AML-193 (cell line): Measurements from ENCODE around the gene ERRFI1.
"Not testable (repeated sequence)": the region's sequence is repeated elsewhere in the genome, so short reads cannot be mapped to it uniquely, and the experiment has no call there.

ENCODE experiments used
- DNase-seq, 2 experiments: peaks; one replicate each; lab custom pipeline; 2025; lab: John Stamatoyannopoulos, UW

The ERRFI1 gene, protein sequence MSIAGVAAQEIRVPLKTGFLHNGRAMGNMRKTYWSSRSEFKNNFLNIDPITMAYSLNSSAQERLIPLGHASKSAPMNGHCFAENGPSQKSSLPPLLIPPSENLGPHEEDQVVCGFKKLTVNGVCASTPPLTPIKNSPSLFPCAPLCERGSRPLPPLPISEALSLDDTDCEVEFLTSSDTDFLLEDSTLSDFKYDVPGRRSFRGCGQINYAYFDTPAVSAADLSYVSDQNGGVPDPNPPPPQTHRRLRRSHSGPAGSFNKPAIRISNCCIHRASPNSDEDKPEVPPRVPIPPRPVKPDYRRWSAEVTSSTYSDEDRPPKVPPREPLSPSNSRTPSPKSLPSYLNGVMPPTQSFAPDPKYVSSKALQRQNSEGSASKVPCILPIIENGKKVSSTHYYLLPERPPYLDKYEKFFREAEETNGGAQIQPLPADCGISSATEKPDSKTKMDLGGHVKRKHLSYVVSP

DNA sequence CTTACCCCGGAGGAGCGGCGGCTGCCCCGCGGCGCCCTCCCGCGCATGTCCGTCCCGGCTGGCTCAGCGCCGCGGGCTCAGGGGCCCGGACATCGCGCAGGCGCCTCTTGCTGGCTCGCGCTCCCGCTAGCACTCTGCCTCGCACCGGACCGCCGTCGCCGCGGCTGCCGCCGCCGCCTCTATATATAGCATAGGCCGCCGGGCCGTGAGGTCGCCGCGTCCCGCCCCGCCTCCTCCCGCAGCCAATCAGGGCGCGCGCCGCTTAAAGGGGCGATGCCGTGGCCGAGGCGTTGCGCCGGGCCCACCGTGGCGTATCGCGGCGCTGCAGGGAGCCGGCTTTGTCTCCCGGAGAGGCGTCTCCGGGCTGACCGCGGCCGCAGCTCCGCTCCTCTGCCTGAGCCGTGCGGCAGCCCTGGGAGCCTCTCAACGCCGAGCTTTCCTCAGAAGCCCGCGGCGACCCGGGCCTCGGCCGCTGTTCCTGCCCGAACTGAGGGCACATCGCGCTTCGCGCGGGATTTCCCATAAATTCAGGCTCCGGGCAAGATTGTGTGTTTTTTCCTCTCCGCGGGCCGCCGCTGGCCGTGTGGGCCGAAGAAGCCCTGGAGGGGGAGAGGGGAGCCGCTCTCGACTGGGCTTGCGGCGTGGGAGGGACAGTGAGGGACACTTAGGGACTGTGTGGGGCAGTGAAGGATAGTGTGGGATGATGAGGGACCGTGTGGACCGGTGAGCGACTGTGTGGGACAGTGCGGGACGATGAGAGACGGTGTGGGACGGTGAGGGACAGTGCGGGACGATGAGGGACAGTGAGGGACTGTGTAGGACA lies at the start of gene ERRFI1:
ERRFI1 (minus strand) TSS at position 157 of the 823 bp plus-strand sequence. CDS start 10,690 bp downstream, outside the sequence.
- no peak for DNase-seq

DNA sequence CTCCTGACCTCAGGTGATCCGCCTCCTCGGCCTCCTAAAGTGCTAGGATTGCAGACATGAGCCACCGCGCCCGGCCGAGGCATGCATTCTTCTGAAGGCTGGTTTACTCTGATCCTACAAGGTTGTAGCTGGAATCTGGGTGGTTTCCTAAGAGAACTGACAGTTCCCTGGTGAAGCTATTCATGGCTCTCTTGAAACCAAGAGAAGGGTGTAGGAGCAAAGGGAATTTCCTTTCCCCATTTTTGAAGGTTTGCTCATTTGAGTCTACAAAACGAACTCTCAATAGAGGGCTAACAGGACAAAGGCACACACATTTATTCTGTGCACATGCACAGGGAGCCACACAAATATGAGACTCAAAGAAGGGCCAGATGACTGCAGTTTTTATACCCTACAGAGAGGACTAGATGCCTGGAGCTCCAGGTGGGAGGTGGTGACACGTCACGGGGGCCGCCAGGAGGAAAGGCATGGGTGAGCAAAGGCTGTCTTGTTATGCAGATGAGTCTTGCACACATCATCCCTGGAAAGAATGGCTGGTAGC lies 49.5 kb upstream of the ERRFI1 start:
- DNase-seq: no peak

DNA sequence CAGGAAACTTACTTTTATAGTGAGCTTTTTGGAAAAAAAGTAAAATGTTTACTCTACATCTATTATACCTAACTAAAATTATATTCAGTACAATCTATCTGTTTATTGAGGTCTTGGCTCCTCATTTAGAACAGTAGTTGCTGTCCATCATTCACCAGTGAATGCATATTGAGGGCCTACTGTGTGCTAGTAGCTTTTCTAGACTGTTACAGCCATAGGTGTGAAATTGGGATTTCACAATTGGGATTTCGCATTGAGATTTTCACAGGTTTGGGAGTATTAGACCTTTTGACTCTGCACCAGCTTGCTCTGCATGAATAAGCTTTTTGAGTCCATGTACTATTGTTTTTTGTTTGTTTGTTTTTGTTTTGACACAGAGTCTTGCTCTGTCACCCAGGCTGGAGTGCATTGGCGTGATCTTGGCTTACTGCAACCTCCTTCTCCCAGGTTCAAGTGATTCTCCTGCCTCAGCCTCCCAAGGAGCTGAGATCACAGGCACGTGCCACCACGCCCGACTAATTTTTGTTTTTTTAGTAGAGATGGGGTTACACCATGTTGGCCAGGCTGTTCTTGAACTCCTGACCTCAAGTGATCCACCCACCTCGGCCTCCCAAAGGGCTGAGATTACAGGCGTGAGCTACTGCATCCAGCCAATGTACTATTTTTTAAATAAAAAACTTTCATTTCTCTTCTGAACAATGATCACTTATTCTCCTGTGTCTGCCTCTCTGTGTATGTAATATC lies 47.2 kb upstream of the ERRFI1 start:
- no peak for DNase-seq

DNA sequence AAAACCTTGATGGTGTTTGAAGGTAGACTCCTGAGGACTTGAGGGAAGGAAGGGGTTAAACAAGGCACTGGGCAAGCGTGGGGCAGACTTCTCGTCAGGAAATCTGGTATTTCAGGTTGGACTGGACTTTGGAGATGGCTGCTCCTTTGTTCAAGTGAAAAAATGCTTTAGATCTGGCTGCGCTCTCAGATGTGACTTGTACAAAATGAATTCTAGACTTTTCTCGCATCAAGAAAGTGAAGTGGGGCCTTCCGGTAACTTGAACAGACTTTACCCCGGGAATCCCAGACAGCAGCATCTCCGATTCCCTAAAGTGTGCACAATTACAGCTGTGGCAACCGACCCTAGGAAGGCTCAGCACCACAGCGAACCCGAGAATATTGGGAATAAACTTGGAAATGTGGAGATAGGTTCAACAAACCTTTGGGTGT lies 44.3 kb upstream of the ERRFI1 start:
- no peak for DNase-seq

DNA sequence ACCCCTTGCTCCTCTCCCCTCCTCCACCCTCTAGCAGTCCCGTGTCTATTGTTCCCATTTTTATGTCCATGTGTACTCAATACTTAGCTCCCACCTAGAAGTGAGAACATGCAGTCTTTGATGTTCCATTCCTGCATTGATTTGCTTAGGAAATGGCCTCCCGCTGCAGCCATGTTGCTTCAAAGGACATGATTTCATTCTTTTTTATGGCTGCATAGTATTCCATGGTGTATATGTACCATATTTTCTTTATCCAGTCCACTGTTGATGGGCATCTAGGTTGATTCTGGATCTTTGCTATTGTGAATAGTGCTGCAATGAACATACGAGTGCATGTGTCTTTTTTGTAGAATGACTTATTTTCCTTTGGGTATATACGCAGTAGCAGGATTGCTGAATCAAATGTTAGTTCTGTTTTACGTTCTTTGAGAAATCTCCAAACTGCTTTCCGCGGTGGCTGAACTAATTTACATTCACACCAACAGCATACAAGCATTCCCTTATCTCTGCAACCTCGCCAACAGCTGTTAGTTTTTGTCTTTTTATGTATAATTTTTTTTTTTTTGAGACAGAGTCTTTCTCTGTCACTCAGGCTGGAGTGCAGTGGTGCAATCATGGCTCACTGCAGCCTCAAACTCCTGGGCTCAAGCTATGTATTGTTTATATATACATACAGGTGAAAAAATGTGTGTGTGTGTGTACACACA lies 43.7 kb upstream of the ERRFI1 start:
- not testable (repeated sequence) for DNase-seq

DNA sequence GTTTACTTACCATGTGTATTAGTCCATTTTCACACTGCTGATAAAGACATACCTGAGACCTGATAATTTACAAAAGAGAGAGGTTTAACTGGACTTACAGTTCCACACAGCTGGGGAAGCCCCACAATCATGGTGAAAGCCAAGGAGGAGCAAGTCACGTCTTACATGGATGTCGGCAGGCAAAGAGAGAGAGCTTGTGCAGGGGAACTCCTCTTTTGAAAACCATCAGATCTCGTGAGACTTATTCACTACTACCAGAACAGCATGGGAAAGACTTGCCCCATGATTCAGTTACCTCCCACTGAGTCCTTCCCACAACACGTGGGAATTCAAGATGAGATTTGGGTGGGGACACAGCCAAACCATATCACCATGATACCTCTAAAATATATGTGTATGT lies 39.3 kb upstream of the ERRFI1 start:
- no peak for DNase-seq

DNA sequence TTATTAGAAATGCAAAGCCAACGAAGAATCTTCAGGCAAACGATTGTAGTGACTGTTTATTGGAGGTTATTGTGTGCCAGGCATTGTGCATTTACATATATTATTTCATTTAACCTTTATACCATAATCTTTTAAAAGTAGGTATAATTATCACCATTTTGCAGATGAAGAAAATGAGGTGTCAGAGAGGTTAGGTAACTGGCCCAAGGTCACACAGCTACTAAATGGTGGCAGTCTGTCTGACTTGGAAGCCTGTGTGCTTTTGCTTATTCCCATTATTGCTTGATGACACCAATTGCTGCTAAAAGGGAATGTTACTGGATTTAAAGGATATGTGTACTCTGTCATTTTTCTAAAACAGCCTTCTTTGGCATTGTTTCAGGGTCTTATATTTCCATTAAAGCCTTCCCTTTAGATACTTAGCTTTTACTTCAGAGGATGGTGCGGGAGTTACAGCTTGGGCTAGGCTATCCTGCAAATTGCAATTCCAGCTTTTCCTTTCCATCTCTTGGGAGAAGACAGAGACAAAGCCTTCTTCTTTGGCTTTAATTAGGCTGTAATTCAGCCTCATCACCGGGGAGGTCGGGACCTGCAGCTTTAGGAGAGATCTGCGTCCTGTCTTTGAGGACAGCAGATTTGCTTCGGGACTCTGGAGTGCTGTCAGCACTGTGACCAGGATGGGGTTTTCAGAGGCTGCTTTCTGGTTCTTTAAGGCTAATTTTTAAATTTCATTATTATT lies 37.4 kb upstream of the ERRFI1 start:
- no peak for DNase-seq

DNA sequence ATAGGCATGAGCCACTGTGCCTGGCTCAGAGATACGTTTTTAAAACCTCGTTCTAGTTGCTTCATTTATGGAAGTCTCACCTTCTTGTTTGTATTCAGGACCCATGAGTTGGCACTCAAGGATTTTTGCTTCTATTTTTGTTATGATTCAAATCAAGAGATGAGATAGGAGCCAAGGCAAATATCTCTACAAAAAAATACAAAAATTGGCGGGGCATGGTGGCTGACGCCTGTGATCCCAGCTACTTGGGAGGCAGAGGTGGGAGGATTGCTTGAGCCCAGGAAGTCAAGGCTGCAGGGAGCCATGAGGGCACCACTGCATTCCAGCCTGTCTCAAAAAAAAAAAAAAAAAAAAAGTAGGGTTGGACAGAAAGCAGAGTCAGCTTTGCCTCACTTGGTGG lies 36.8 kb upstream of the ERRFI1 start:
- DNase-seq: no peak

DNA sequence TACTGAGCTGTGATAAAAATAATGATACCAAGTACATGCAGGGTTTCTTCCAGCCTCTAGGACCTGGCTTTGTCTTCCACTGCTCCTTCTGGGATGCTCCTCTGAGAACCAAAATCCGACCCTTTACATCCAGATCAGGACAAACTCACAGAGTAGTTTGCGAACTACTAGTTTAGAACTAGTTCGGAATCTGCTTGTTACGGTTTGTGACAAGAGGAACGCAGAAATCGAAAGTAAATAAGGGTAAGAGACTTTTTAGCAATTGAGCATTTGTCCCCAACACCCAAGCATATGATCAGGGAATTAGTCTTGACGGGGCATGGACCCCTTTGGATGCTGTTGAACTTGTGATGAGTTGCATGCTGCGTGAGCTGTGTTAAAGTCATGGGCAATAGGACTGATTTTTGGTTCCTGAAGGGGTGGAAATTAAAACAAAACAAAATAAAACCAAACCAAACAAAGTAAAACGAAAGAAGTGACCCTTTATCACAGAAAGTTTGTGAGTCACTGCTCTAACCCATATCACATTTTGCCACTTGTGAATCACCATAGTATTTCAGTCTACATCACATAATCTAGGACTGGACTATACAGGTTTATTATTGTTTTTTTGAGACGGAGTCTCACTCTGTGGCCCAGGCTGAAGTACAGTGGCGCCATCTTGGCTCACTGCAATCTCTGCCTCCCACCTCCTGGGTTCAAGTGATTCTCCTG lies 35.7 kb upstream of the ERRFI1 start:
- no peak for DNase-seq

DNA sequence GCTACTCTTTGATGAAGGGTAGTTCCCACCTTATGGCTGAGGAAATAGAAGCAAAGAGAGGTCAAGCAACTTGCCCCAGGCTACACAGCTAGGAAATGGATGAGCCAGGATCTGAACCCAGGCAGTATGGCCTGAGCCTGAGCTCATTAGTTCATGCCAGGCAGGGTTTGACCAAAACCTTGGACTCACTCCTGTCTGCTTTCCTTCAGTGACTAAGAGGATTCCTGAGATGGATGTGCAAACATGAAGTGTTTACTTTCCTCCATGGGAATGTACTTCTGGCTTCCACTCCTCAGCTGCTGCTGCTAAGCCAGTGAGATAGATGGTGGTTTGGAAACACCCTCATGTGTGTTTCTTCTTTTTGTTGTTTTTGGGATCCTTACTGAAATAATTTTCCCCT lies 35.1 kb upstream of the ERRFI1 start:
- DNase-seq: no peak

DNA sequence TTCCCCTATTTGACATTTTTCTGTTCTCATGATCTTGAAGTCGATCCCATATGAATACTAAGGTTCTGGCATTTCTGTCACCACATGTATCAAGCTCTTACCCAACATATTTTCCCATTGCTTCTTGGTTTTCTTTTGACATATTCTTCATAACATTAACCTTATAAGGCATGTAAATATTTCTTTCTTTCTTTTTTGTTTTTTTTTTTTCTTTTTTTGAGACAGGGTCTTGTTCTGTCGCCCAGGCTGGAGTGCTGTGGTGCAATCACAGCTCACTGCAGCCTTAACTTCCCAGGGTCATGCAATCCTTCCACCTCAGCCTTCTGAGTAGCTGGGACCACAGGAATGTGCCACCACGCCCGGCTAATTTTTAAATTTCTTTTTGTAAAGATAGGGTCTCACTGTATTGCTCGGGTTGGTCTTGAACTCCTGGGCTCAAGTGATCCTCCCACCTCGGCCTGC lies 33.1 kb upstream of the ERRFI1 start:
- no peak for DNase-seq

DNA sequence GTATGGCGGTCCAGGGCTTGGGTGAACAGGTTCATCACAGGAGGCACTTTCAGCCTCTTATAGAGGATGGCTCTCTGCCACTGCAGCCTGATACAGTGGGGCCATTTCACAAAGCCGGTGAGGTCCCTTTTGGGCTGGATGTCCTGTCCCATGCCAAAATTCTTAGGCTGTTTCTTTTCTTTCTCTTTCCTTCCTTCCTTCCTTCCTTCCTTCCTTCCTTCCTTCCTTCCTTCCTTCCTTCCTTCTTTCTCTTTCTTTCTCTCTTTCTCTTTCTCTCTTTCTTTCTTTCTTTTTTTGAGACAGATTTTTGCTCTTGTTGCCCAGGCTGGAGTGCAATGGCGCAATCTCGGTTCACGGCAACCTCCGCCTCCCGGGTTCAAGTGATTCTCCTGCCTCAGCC lies 31.7 kb upstream of the ERRFI1 start:
- not testable (repeated sequence) for DNase-seq

DNA sequence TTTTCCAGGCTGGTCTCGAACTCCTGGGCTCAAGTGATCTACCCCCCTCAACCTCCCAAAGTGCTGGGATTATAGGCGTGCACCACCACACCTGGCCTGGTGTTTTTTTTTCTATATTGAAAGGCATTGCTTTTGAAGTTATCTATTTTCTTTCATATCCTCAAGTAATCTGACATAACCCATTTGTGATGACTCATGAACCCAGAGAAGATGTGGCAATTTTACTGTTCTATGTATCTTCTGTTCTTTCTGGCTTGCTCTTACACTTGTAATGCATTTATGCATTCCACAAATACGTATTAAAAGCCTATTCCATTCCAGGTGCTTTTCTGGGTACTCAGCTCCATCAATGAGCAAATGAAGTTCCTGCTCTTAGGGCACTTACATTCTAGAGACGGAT lies 29.9 kb upstream of the ERRFI1 start:
- DNase-seq: no peak

DNA sequence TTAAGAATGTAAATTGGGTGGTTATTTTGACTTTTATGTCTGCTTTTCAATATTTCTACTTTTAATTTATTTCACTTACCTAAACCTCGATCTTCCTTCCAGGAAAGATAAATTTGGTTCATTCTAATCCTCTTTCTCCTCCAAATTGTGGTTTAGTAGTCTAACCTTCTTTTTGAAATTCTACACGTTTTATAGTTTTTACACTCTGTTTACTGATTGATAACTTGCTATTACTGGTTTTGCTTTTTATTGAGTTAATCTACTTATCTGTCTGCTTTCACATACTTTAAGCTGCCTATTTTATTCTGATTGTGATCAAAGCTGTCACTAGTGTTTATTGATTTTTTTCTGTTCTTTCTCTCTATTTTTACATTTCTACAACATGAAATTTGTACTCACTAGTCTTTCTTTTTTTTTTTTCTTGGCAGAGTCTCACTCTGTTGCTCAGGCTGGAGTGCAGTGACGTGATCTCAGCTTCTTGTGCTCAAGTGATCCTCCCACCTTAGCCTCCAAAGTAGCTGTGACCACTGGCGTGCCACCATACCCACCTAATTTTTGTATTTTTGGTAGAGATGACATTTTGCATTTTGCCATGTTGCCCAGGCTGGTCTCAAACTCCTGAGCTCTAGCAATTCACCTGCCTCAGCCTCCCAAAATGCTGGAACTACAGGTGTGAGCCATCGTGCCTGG lies 27.9 kb upstream of the ERRFI1 start:
- no peak for DNase-seq

DNA sequence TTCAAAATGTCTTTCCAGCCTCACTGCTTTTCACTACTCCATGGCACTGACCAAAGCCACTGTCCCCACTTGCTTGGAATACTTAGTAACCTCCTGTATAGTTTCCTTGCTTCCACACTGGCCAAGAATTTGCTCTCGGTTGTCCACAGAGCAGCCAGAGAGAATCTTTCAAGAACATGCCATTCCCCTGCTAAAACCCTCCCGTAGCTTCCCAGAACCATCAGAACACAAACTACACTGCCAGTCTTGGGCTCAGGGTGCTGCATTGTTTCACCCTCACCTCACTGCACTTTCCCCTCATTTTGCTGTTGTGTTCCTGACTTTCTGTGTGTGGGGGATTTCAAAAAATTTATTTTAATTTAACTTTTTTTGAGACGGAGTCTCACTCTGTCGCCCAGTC lies 25.5 kb upstream of the ERRFI1 start:
- no peak for DNase-seq

DNA sequence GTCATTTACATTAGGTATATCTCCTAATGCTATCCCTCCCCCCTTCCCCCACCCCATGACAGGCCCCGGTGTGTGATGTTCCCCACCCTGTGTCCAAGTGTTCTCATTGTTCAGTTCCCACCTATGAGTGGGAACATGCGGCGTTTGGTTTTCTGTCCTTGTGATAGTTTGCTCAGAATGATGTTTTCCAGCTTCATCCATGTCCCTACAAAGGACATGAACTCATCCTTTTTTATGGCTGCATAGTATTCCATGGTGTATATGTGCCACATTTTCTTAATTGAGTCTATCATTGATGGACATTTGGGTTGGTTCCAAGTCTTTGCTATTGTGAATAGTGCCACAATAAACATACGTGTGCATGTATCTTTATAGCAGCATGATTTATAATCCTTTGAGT lies 23.1 kb upstream of the ERRFI1 start:
- not testable (repeated sequence) for DNase-seq

DNA sequence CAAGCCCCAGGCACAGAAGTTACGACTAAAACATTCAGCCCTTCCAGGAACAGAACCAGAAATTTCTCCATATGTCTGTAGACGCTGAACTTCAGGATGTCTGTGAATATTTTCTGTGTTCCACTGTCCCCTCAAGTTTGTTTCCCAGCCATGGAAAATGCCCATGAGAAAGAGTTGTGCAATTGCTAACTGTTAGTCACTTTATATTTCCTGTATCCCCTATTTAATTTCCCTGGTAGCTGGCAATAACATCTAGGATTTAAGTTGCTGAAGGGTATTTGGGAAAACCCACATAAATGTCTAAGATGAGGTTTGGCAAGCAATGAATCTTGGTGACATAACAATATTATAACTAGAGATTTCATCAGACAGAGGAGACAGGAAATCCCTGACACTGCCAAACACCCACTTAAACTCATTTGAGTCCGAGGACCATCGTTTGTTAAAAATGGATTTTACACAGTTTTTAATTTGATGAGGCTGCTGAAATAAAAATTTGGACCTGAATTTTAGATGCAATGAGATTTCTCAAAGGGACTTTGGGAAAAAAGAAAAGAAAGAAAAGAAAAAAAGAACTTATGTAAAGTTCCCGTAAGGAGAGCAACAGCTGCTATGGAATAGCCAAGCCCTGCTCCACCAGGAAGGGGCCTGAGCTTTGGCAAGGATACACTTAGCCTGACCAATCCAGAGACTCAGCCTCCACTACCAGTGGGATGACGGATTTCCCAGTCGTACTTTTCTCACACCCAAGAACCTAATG lies 21.8 kb upstream of the ERRFI1 start:
- DNase-seq: no peak

DNA sequence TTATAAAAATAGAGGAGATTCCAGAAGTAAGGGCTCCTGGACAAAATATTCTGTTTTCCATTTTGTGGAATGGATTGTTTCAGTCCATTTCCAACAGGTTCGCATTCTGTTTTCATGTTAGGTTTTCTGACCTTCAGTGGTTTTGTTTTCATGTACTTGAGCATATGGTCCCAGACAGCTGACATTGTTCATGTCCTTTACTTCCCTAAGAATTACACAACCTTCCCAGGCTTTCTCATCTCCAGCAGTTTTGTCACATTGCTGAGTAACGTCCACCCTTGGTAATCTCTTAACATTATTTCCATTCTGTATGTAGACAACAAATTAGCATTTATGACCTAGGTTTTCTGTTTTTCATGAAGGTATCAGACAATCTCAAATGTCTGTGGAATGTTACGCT lies 21.0 kb upstream of the ERRFI1 start:
- DNase-seq: no peak

DNA sequence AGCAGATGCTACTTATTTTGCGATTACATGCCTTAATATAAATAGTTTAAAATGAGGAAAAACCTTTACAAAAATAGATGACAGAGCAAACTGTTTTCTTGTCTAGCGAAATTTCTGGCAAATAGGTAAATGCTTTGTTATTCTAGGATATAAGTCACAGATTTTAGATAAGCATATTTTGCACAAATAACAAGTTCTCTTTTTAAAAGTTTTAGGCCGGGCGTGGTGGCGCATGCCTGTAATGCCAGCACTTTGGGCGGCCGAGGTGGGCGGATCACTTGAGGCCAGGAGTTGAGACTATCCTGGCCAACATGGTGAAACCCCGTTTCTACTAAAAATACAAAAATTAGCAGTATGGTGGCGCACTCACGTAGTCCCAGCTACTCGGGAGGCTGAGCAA lies 20.3 kb upstream of the ERRFI1 start:
- no peak for DNase-seq
